LNCAP (cell line): ENCODE measurements around the gene E2F1.

Source experiments
- CTCF ChIP-seq: fragments of 450-650 bp; IDR thresholded peaks from 2 replicates; pipeline ENCODE4 v1.5.1; 2017; ENCODE audit warnings: mild to moderate bottlenecking

The E2F1 gene

DNA sequence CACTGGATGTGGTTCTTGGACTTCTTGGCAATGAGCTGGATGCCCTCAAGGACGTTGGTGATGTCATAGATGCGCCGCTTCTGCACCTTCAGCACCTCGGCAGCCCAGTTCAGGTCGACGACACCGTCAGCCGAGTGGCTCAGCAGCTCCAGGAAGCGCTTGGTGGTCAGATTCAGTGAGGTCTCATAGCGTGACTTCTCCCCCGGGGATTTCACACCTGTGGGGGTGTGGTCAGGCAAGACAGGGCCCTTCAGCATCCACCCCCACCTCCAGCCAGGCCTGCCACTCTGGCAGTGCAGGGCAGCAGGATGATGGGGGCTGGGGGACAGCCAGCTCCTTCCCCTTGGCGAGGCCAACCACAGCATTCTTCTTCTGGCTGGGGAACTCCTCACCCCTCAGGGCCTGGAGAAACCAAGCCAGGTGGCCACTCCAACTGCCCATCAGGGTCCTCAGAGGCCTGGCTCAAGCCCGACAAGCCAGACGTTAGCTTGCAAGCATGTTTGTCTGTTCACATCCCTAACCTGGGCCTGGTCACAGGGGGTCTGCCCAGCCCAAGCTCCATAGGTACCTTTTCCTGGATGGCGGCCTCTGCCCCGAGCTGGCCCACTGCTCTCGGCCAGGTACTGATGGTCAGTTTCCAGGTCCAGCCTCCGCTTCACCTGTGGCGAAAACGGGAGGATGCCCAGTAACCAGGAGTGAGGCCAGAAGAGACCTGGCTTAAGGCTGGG lies 6.3 kb downstream of the E2F1 start:
- TF ChIP-seq CTCF = no peak

GRCh38 chr20:33677991-33678702 lies 8.0 kb downstream of the E2F1 start:
- TF ChIP-seq CTCF = no peak

- no peak for TF ChIP-seq CTCF
Observed at GRCh38 chr20:33676652-33677645, 9.2 kb downstream of the E2F1 start.

DNA sequence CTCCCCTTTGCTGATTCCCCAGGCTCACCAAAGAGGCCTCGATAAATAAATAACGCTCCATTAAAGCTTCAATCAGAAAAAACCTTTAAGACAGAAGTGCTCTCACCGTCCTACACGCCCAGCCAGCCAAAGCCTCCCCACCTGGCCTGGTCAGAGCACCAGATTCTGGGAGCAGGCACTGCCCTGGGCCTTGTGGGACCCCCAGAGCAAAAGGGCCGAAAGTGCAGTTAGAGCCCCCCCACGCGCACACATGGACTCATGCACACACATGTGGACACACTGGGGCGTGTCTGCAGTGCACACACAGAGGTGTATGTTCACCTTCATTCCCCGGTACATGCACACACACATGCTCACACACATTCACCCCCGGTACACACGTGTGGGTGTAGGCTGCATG lies 10.1 kb downstream of the E2F1 start:
- no peak for TF ChIP-seq CTCF

DNA sequence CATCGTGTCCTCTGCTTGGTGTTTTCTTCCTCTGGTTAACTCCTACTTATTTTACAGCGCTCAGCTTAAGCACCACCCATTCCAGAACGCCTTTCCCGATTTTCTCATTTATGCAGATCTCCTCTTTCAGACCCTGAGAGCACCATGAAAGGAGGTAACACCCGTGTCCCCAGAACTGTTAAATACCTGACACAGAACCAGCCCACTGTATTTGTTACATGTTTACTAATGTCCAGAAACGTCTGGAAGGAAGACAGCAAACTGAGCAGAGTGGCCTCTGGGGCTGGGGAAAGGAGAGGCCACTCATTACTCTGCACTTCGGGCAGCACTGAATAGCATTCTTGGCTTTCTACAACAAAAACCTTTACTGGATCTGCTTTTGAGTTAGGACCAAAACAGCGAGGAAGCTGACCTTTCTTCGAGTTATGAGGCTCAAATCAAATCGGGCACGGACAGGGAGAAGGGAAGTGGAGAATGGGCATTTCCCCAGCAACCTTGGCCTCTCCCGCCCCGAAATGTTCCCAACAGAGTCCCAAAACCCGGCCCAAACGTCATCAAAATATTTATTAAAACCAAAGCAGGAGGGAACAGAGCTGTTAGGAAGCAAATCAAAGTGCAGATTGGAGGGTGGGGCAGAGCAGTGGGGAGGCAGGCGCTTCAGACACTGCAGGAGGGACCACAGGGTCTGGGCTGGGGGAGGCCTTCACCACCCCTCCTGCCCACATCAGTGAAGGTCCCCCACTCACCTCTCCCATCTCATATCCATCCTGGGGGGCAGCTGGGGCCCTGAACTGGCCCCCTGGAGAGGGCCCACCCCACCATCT lies 10.8 kb downstream of the E2F1 start:
- no peak for TF ChIP-seq CTCF

GRCh38 chr20:33674294-33675135 lies 11.7 kb downstream of the E2F1 start, which contains the start of gene NECAB3:
TSS of gene NECAB3 (minus strand) at chr20:33674428. CDS start at chr20:33674352, 76 bp downstream.
- no peak for TF ChIP-seq CTCF
